Lung (tissue), 12 donors: ENCODE data around the gene C10orf95. TPM values are rescaled to one million over a fixed set of nuclear protein-coding genes. Genes with fewer than 3 reads are reported as not detected.
A peak's percentile ranks its signal among the peaks of the same experiment; 100 is the strongest.

Source experiments
- ATAC-seq: fragments of 200-7000 bp; cut with Tn5 transposase; one replicate; pipeline ENCODE4 v1.9.1; 2020; ENCODE audit warnings: moderate number of reproducible peaks; ENCODE audit not compliant: insufficient read depth, low FRiP score
- DNase-seq, 3 donors: peaks; one replicate each; pipeline ENCODE4 v3.0.0-alpha.2; 2013 to 2017
- H3K27ac ChIP-seq, 2 donors: one replicate each; pipeline ENCODE4 v1.5.1; 2013; ENCODE audit warnings: mild to moderate bottlenecking in 2 of 2, moderate library complexity in 2 of 2, control low read depth in 1 of 2, inconsistent platforms in 1 of 2, low read depth in 1 of 2, low read length in 1 of 2
- H3K27me3 ChIP-seq, 3 donors: one replicate each; pipeline ENCODE4 v1.5.1; 2013; ENCODE audit warnings: low read length in 2 of 3; ENCODE audit not compliant: control insufficient read depth in 3 of 3, insufficient read depth in 3 of 3
- H3K36me3 ChIP-seq, 4 donors: one replicate each; pipeline ENCODE4 v1.5.1; 2013; ENCODE audit warnings: low read length in 4 of 4, mild to moderate bottlenecking in 1 of 4, moderate library complexity in 1 of 4; ENCODE audit not compliant: control insufficient read depth in 4 of 4, insufficient read depth in 4 of 4
- H3K4me1 ChIP-seq, 5 donors: one replicate each; pipeline ENCODE4 v1.5.1; 2013; ENCODE audit warnings: low read length in 5 of 5, mild to moderate bottlenecking in 2 of 5, moderate library complexity in 1 of 5; ENCODE audit not compliant: control insufficient read depth in 5 of 5, insufficient read depth in 5 of 5
- H3K4me3 ChIP-seq: one replicate; pipeline ENCODE4 v1.5.1; 2013; ENCODE audit warnings: mild to moderate bottlenecking, control low read depth, moderate library complexity
- H3K9ac ChIP-seq, 2 donors: one replicate each; pipeline ENCODE4 v1.5.1; 2013; ENCODE audit warnings: low read length in 2 of 2, control low read depth in 1 of 2; ENCODE audit not compliant: insufficient read depth in 1 of 2
- H3K9me3 ChIP-seq, 4 donors: one replicate each; pipeline ENCODE4 v1.5.1; 2013; ENCODE audit warnings: low read length in 3 of 4, mild to moderate bottlenecking in 1 of 4, moderate library complexity in 1 of 4; ENCODE audit not compliant: control insufficient read depth in 4 of 4, insufficient read depth in 3 of 4
- CTCF ChIP-seq: IDR thresholded peaks from 2 replicates; pipeline ENCODE4 v1.5.1; 2012; ENCODE audit warnings: mild to moderate bottlenecking; ENCODE audit errors: control extremely low read depth, extremely low read depth
- WGBS, 2 donors: extraction: QIAGEN DNeasy Blood & Tissue Kit; methylation state at CpG; one replicate each; pipeline ENCODE4 v1.1.7; 2013; 5-methylcytosine and 5-hydroxymethylcytosine counted together
- polyA plus RNA-seq, 2 donors: library from polyadenylated mRNA; stranded (reverse); fragments of 200-250 nt; gene quantifications; one replicate each; pipeline ENCODE4 v1.2.1, GENCODE V29; 2013
- total RNA-seq, 2 donors: library from RNA; depleted of rRNA in 1 of 2; stranded (reverse); fragments of >200 nt in 1 of 2; gene quantifications; one replicate each; pipeline ENCODE4 v1.2.1, GENCODE V29; 2014 to 2021
- donor health status: control.
- donor health status: control.
- donor health status: Bipolar disorder and iron deficiency.
- donor health status: healthy.
- donor health status: DM: yes; HTN: yes; CAD: no.

Gene C10orf95
- total and polyA plus RNA-seq, 4 donors, result 3.9 to 20.4 (median 6.2) TPM

- Histone ChIP-seq H3K9ac (no peak overlapping the region), H3K27me3 (peaks cover 0 to under 1% (median 0%) of the 10 kb centered on the region in 3 donors), H3K4me1 (peaks cover 0 to 27% (median 16%) of the 10 kb centered on the region in 5 donors), H3K36me3 (peaks cover 0 to 17% (median 11%) of the 10 kb centered on the region in 4 donors), H3K27ac (no peak overlapping the region), H3K9me3 (no peaks in the 10 kb centered on the region), H3K4me3 (no peak overlapping the region)
- ATAC-seq (no peak), DNase-seq (no peak)
- 92 to 96% methylated on average over 9 of the region's 9 CpGs for WGBS, 2 donors
- TF ChIP-seq CTCF, result no peak
Measured at GRCh38 chr10:102424145-102424544, 27.2 kb downstream of the C10orf95 start.

- WGBS, 2 donors, result 93 to 94% methylated on average over 13 of the region's 13 CpGs
- Histone ChIP-seq H3K9me3 (no peaks in the 10 kb centered on the region), H3K27ac (peak overlapping the region in 1 of 2 donors; percentile 89), H3K4me3 (no peak overlapping the region), H3K27me3 (peaks cover 0 to 6% (median under 1%) of the 10 kb centered on the region in 3 donors), H3K9ac (no peak overlapping the region), H3K4me1 (peaks cover 0 to 28% (median 16%) of the 10 kb centered on the region in 5 donors), H3K36me3 (peaks cover 0 to 17% (median 11%) of the 10 kb centered on the region in 4 donors)
- no peak for ATAC-seq
- TF ChIP-seq CTCF, result no peak
- DNase-seq, result no peak
Measured at GRCh38 chr10:102423372-102423968, 27.9 kb downstream of the C10orf95 start.

GRCh38 chr10:102422545-102423129 lies 28.7 kb downstream of the C10orf95 start:
- 2 to 8% methylated on average over 28 of the region's 28 CpGs for WGBS, 2 donors
- Histone ChIP-seq H3K27ac (peak overlapping the region; percentile 89 to 91), H3K36me3 (peaks cover 0 to 17% (median 9%) of the 10 kb centered on the region in 4 donors), H3K4me1 (peaks cover 0 to 28% (median 16%) of the 10 kb centered on the region in 5 donors), H3K9me3 (no peaks in the 10 kb centered on the region), H3K4me3 (peak overlapping the region; percentile 36), H3K9ac (no peak overlapping the region), H3K27me3 (peaks cover 0 to 15% (median 8%) of the 10 kb centered on the region in 3 donors)
- DNase-seq, result peak; percentile 51 to 71 (median 58)
- peak; percentile 65 for TF ChIP-seq CTCF
- peak; percentile 50 for ATAC-seq
